Measurements from ENCODE around the gene LRPAP1. TPM values are rescaled to one million over a fixed set of nuclear protein-coding genes. Genes with fewer than 3 reads are reported as not detected.

Gene LRPAP1
- total RNA-seq, 4 donors from 2014 or later = 8.8 to 260 (median 164) TPM

DNA sequence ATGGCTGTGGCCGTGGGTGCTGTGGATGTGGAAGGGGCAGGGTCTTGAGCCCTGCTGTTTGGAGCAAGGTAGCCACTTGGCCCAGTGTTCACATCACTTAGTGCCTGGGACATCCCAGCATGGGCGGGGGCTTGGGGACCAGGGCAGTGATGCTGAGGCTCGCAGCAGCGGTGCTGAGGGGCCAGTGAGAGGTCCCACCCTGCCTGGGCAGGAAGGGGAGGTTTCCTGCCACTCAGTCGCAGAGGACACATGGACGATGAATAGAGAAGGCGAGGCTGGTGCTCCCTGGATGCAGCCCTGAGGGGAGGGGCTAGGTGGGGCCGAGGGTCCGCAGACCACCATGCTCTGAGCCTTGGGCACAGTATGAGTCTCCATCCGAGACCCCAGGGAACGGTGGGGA lies 43.4 kb downstream of the LRPAP1 start:
- Histone ChIP-seq H3K27ac (no peak overlapping the region), H3K4me3 (no peak overlapping the region), H3K36me3 (no peaks in the 10 kb centered on the region), H3K27me3 (peaks cover 3 to 6% of the 10 kb centered on the region in 2 donors), H3K4me1 (no peaks in the 10 kb centered on the region), H3K9me3 (no peaks in the 10 kb centered on the region)
- TF ChIP-seq POLR2A (IDR thresholded peaks at IDR 0.05) = no peak
- TF ChIP-seq, protein P1, sequence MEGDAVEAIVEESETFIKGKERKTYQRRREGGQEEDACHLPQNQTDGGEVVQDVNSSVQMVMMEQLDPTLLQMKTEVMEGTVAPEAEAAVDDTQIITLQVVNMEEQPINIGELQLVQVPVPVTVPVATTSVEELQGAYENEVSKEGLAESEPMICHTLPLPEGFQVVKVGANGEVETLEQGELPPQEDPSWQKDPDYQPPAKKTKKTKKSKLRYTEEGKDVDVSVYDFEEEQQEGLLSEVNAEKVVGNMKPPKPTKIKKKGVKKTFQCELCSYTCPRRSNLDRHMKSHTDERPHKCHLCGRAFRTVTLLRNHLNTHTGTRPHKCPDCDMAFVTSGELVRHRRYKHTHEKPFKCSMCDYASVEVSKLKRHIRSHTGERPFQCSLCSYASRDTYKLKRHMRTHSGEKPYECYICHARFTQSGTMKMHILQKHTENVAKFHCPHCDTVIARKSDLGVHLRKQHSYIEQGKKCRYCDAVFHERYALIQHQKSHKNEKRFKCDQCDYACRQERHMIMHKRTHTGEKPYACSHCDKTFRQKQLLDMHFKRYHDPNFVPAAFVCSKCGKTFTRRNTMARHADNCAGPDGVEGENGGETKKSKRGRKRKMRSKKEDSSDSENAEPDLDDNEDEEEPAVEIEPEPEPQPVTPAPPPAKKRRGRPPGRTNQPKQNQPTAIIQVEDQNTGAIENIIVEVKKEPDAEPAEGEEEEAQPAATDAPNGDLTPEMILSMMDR (IDR thresholded peaks at IDR 0.05) = no peak
- intact Hi-C loops (cut with DNase I; ENCODE audit: low total_unique reads) = no loop called here
- DNase-seq = no peak

DNA sequence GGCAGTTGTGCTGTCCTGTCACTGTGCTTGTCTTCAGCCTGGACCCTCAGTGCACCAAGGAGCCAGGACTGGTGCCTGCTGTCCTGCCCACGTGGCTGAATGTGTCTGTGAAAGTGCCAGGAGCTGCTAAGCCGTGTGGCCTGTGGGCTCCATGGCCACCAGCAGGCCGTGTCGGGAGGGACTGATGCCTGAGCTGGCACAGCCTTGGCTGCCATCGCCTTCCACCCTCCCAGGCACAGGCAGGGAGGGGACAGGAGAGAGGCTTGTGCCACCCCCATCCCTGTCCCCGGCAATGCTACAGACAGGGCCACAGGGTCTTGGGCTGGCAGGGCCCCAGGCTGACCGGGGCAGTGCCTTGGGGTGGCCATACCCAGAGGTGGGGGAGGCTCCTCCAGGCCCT lies 44.4 kb downstream of the LRPAP1 start:
- H3K27me3 ChIP-seq = peaks cover 0 to 6% of the 10 kb centered on the region in 2 donors
- no peaks in the 10 kb centered on the region for H3K9me3 ChIP-seq
- no peaks in the 10 kb centered on the region for H3K36me3 ChIP-seq
- TF ChIP-seq, protein P1 (IDR thresholded peaks at IDR 0.05) = no peak
- TF ChIP-seq POLR2A (IDR thresholded peaks at IDR 0.05) = no peak
- no peaks in the 10 kb centered on the region for H3K4me1 ChIP-seq
- no peak overlapping the region for H3K27ac ChIP-seq
- intact Hi-C loops (cut with DNase I; ENCODE audit: low total_unique reads) = no loop called here
- DNase-seq = no peak
- H3K4me3 ChIP-seq = no peak overlapping the region

DNA sequence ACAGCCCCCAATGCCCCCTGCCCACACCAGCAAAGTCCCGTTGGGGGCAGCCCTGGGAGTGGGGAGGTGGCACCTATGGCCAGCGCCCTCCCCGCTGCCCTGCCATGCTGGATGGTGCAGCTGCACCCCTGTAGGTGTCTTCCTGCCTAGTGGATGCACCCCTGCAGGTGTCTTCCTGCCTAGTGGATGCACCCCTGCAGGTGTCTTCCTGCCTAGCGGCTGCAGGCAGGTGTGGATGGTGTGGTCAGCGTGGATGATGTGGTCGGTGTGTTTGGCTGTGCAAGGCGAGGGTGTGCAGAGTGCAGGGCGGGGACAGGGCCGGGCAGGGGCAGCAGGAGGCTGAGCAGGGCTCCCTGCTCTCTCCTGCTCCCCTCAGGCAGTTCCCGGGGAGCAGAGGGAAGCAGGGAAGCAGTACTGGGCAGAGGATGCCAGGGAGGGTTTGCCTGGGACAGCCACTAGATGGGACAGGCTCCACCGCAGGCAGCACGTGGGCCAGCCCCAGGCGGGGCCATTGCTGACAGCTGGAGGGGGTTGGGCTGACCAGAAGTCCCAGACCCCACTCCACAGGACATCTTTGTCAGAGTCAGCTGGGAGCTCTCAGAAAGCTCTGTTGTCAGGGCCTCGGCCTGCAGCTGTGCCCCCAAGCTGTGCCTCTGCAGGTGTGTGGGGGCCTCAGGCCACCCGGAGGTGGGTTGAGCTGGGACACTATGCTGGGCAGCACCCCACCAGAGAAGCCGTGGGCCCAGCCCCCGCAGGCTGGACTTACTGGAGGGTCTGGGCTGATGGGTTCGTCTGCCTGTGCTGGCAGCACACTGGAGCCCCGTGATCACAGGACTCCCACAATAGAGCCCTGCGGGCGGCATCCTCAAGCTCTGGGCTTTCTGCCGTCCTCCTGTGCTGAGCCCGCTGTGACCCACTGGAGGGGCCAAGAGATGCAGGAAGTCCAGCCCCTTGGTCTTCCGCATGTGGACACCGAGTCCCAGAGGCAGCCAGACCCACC lies 45.4 kb downstream of the LRPAP1 start:
- peaks cover 0 to 6% of the 10 kb centered on the region in 2 donors for H3K27me3 ChIP-seq
- TF ChIP-seq POLR2A (IDR thresholded peaks at IDR 0.05) = no peak
- TF ChIP-seq, protein P1 (IDR thresholded peaks at IDR 0.05) = no peak
- DNase-seq = no peak
- H3K36me3 ChIP-seq = no peaks in the 10 kb centered on the region
- no peak overlapping the region for H3K27ac ChIP-seq
- no peak overlapping the region for H3K4me3 ChIP-seq
- intact Hi-C loops (cut with DNase I; ENCODE audit: low total_unique reads) = no loop called here
- H3K9me3 ChIP-seq = no peaks in the 10 kb centered on the region
- H3K4me1 ChIP-seq = no peaks in the 10 kb centered on the region

DNA sequence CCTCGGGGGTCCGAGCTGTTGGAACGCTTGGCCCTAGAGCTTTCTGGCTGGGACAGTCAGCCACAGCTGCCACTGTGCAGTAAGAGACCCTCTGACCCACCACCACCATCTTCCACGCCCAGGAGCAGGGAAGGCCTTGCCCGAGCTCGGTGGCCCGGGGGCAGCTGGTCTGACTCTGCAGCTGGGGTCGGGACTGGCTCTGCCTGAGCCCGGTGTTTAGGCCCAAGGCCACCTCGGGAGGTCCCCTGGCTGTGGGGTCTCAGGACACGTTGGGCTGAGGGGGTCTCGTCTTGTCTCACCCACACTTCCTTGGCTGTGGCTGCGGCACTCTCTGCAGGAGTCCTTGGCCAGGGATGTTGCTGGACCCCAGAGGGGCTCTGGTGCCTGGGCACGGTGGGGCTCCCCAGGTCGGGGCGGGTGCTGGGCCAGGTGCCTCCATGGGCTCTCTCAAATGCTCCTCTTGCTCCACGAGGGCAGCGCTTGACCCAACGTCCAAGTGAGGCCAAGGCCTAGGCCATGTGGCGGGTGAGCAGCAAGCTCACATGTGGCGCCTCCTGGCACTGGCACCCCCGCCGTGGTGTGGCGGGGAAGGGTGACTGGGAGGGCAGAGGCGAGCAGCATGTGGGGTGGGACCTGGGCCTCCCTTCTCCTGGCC lies 46.2 kb downstream of the LRPAP1 start:
- Histone ChIP-seq H3K4me1 (no peaks in the 10 kb centered on the region), H3K27ac (no peak overlapping the region), H3K4me3 (no peak overlapping the region), H3K9me3 (no peaks in the 10 kb centered on the region), H3K27me3 (no peaks in the 10 kb centered on the region), H3K36me3 (no peaks in the 10 kb centered on the region)
- intact Hi-C loops (cut with DNase I; ENCODE audit: low total_unique reads) = no loop called here
- TF ChIP-seq POLR2A (IDR thresholded peaks at IDR 0.05) = no peak
- TF ChIP-seq, protein P1 (IDR thresholded peaks at IDR 0.05) = no peak
- DNase-seq = no peak

Data from uterus (tissue), 4 donors.